Kidney (tissue), 14 donors: Measurements from ENCODE around the gene C1orf198. TPM values are rescaled to one million over a fixed set of nuclear protein-coding genes. Genes with fewer than 3 reads are reported as not detected.

Experiments
- DNase-seq, 5 donors: peaks; one replicate each; pipeline ENCODE4 v3.0.0-alpha.2; 2013 to 2020
- FAIRE-seq: peaks from 2 replicates; lab custom pipeline; 2012; peaks lifted over from hg19 to GRCh38; lab: Jason Lieb, UNC
- H3K27ac ChIP-seq, 2 donors: one replicate each; pipeline ENCODE4 v1.7.0; 2013; ENCODE audit warnings: low read depth in 2 of 2, low read length in 2 of 2, inconsistent platforms in 1 of 2
- H3K27me3 ChIP-seq: one replicate; pipeline ENCODE4 v1.7.1; 2013; ENCODE audit warnings: low read length, inconsistent platforms; ENCODE audit not compliant: control insufficient read depth, insufficient read depth
- H3K36me3 ChIP-seq, 3 donors: one replicate each; pipeline versions ENCODE4 v1.7.0 to v1.7.1; 2013; ENCODE audit warnings: low read length in 3 of 3, control low read depth in 1 of 3, inconsistent platforms in 1 of 3; ENCODE audit not compliant: insufficient read depth in 3 of 3, control insufficient read depth in 2 of 3
- H3K4me1 ChIP-seq, 3 donors: one replicate each; pipeline versions ENCODE4 v1.7.0 to v1.7.1; 2013; ENCODE audit warnings: low read length in 3 of 3, inconsistent platforms in 1 of 3, low read depth in 1 of 3; ENCODE audit not compliant: control insufficient read depth in 2 of 3, insufficient read depth in 2 of 3
- H3K4me3 ChIP-seq, 3 donors: one replicate each; pipeline versions ENCODE4 v1.7.0 to v1.8.1; 2013; ENCODE audit warnings: low read length in 3 of 3, control low read depth in 1 of 3, inconsistent platforms in 1 of 3
- H3K9ac ChIP-seq, 3 donors: one replicate each; pipeline versions ENCODE4 v1.7.0 to v1.7.1; 2013; ENCODE audit warnings: low read length in 3 of 3, control low read depth in 1 of 3, inconsistent platforms in 1 of 3
- H3K9me3 ChIP-seq, 3 donors: one replicate each; pipeline versions ENCODE4 v1.7.0 to v1.7.1; 2013; ENCODE audit warnings: low read length in 3 of 3, control low read depth in 1 of 3, inconsistent platforms in 1 of 3; ENCODE audit not compliant: control insufficient read depth in 2 of 3, insufficient read depth in 1 of 3
- CTCF ChIP-seq: IDR thresholded peaks from 3 replicates; pipeline ENCODE4 v1.5.1; 2012; ENCODE audit warnings: mild to moderate bottlenecking, moderate library complexity, borderline replicate concordance; ENCODE audit not compliant: insufficient read depth; ENCODE audit errors: extremely low read depth
- intact Hi-C: fragments of 100-400 bp; cut with DNase I; formaldehyde crosslinking; loops from one replicate; pipeline ENCODE4 v1.11.1; 2022
- polyA plus RNA-seq: library from polyadenylated mRNA; stranded (reverse); fragments of 350-450 nt; fragmentation: Illumina TruSeq; extraction: RNeasy Lipid Tissue Mini Kit (QIAGEN cat#74804); gene quantifications from one replicate; pipeline ENCODE4 v1.2.3, GENCODE V29; 2014; ENCODE audit warnings: low read depth, low replicate concordance; ENCODE audit not compliant: insufficient read depth
- total RNA-seq: library from RNA; stranded (reverse); fragmentation: NEBNext Ultra II Directional; extraction: Animal tissue kit (Norgen Biotek cat#: 25700); gene quantifications from one replicate; pipeline ENCODE4 v1.2.1, GENCODE V29; 2021
- donor health status: control.
- donor health status: control.
- donor health status: control.
- donor health status: control.
- donor health status: control.
- donor health status: DM: yes; HTN: yes; CAD: no.
- donor health status: Normal renal cell carcinoma (clear cell type).

Gene C1orf198
- total and polyA plus RNA-seq, 2 donors from 2014 or later: 15.4 to 45.3 TPM

- Histone ChIP-seq H3K4me3 (no peak overlapping the region), H3K36me3 (no peaks in the 10 kb centered on the region), H3K9ac (no peak overlapping the region), H3K27me3 (no peaks in the 10 kb centered on the region), H3K9me3 (no peaks in the 10 kb centered on the region), H3K27ac (no peak overlapping the region), H3K4me1 (no peaks in the 10 kb centered on the region)
- TF ChIP-seq CTCF: no peak
- intact Hi-C loops: no loop called here
- DNase-seq: no peak
- FAIRE-seq: no peak
Measured at GRCh38 chr1:230876660-230877059, 8.3 kb upstream of the C1orf198 start.

GRCh38 chr1:230875370-230875769 is 7.0 kb upstream of the C1orf198 start:
- Histone ChIP-seq H3K4me1 (no peaks in the 10 kb centered on the region), H3K9me3 (no peaks in the 10 kb centered on the region), H3K27ac (no peak overlapping the region), H3K27me3 (no peaks in the 10 kb centered on the region), H3K9ac (no peak overlapping the region), H3K4me3 (no peak overlapping the region), H3K36me3 (no peaks in the 10 kb centered on the region)
- no peak for TF ChIP-seq CTCF
- no peak for FAIRE-seq
- DNase-seq: no peak
- intact Hi-C loops: no loop called here

- no peak for FAIRE-seq
- Histone ChIP-seq H3K27me3 (no peaks in the 10 kb centered on the region), H3K4me1 (peaks cover 2 to 15% (median 10%) of the 10 kb centered on the region in 3 donors), H3K9ac (no peak overlapping the region), H3K9me3 (no peaks in the 10 kb centered on the region), H3K36me3 (no peaks in the 10 kb centered on the region), H3K4me3 (no peak overlapping the region), H3K27ac (no peak overlapping the region)
- intact Hi-C loops: no loop called here
- no peak for DNase-seq
- TF ChIP-seq CTCF: no peak
Measured at GRCh38 chr1:230870916-230871315, 2.6 kb upstream of the C1orf198 start.

GRCh38 chr1:230869500-230869899 is 1.2 kb upstream of the C1orf198 start:
- peak in 2 of 5 donors; percentile 66 to 82 for DNase-seq
- peaks cover 2 to 22% (median 10%) of the 10 kb centered on the region in 3 donors for H3K4me1 ChIP-seq
- H3K36me3 ChIP-seq: no peaks in the 10 kb centered on the region
- no peaks in the 10 kb centered on the region for H3K27me3 ChIP-seq
- peak overlapping the region in 1 of 3 donors; percentile 67 for H3K4me3 ChIP-seq
- H3K9ac ChIP-seq: no peak overlapping the region
- peak overlapping the region in 1 of 2 donors; percentile 88 for H3K27ac ChIP-seq
- TF ChIP-seq CTCF: no peak
- no peaks in the 10 kb centered on the region for H3K9me3 ChIP-seq
- FAIRE-seq: no peak
- intact Hi-C loops: no loop called here
